Neural progenitor cell (in vitro differentiated cells): ENCODE results near the gene POU6F1.

Experiments used
- EZH2 ChIP-seq: fragments of 200-600 bp; sonication (generic); IDR thresholded peaks from 2 replicates; pipeline ENCODE4 v1.6.1; 2017; ENCODE audit warnings: antibody characterized with exemption, mild to moderate bottlenecking, moderate library complexity
- EZH2phosphoT487 ChIP-seq: fragments of 200-600 bp; sonication (generic); IDR thresholded peaks from 2 replicates; pipeline ENCODE4 v1.6.1; 2017; ENCODE audit warnings: antibody characterized with exemption
- TF ChIP-seq, protein P1 (sequence below): fragments of 200-600 bp; sonication (generic); IDR thresholded peaks from 2 replicates; pipeline ENCODE4 v1.5.1; 2017; ENCODE audit warnings: antibody characterized with exemption, mild to moderate bottlenecking

DNA sequence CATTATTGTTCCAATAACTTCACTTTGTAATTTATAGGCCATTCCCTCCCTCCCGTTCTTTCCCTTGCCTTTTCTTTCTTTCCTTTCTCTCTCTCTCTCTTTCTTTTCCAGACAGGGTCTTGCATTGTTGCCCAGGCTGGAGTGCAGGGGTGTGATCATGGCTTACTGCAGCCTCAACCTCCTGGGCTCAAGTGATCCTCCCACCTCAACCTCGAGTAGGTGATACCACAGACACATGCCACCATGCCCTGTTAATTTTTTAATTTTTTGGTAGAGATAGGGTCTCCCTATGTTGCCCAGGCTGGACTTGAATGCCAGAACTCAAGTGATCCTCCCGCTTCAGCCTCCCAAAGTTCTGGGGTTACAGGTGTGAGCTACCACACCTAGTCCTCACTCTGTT is 6.8 kb upstream of the POU6F1 start:
- TF ChIP-seq, protein P1, sequence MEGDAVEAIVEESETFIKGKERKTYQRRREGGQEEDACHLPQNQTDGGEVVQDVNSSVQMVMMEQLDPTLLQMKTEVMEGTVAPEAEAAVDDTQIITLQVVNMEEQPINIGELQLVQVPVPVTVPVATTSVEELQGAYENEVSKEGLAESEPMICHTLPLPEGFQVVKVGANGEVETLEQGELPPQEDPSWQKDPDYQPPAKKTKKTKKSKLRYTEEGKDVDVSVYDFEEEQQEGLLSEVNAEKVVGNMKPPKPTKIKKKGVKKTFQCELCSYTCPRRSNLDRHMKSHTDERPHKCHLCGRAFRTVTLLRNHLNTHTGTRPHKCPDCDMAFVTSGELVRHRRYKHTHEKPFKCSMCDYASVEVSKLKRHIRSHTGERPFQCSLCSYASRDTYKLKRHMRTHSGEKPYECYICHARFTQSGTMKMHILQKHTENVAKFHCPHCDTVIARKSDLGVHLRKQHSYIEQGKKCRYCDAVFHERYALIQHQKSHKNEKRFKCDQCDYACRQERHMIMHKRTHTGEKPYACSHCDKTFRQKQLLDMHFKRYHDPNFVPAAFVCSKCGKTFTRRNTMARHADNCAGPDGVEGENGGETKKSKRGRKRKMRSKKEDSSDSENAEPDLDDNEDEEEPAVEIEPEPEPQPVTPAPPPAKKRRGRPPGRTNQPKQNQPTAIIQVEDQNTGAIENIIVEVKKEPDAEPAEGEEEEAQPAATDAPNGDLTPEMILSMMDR: no peak
- TF ChIP-seq EZH2 (no peak), EZH2phosphoT487 (no peak)
